Measurements from ENCODE around the gene VAV3. TPM values are rescaled to one million over a fixed set of nuclear protein-coding genes. Genes with fewer than 3 reads are reported as not detected.

VAV3 gene
- total RNA-seq, 2 experiments from 2014 or later, result 5.5 to 5.6 TPM

DNA sequence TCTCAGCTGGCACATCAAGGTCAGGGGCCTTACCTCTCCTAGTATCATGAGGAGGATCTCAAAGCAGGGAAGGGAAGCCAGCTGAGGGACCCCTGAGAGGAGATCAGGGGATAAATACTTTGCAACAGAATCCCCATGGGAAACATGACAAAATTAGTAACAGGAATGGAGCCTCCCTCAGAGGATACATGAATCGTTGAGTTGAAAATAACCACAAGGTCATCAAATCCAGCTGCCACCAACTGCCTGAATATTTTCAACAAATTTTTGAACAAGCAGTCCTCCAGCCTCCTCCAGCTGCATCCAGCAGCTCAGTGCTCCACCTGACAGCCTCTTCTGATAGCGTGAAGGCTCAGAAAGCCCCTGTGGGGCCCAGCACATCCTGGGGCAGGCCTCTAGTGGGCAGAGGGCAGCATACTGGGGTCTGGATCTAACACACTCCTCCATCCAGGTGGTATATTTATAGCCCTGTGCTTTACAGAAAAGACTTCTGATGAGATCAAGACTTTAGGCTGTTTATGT lies 419.9 kb downstream of the VAV3 start:
- CTCF ChIA-PET, result no interaction called here
- Histone ChIP-seq H3K36me3 (ENCODE audit: insufficient read depth, low read length) (no peaks in the 10 kb centered on the region), H3K27me3 (ENCODE audit: control insufficient read depth in 1 of 2, insufficient read depth in 2 of 2, low read length in 2 of 2) (peaks cover 0 to 4% of the 10 kb centered on the region in 2 experiments), H3K4me3 (ENCODE audit: low read length) (no peak overlapping the region), H3K4me1 (ENCODE audit: insufficient read depth, low read length) (no peaks in the 10 kb centered on the region), H3K9me3 (ENCODE audit: control insufficient read depth in 1 of 2, insufficient read depth in 1 of 2, low read length in 2 of 2) (no peaks in the 10 kb centered on the region), H3K27ac (ENCODE audit: low read depth in 1 of 2, low read length in 2 of 2) (no peak overlapping the region)
- DNase-seq (no peak), ATAC-seq (ENCODE audit: poor library complexity) (no peak)
- intact Hi-C loops (cut with DNase I, micrococcal nuclease), result no loop called here
- no peak overlapping the region for H3K27ac Mint-ChIP-seq
- POLR2A ChIA-PET, result no interaction called here
- H3K27me3 Mint-ChIP-seq, result peaks cover 5% of the 10 kb centered on the region
- no peak overlapping the region for H3K4me3 Mint-ChIP-seq
- no peaks in the 10 kb centered on the region for H3K36me3 Mint-ChIP-seq (ENCODE audit: low read depth)
- TF ChIP-seq, protein P1, sequence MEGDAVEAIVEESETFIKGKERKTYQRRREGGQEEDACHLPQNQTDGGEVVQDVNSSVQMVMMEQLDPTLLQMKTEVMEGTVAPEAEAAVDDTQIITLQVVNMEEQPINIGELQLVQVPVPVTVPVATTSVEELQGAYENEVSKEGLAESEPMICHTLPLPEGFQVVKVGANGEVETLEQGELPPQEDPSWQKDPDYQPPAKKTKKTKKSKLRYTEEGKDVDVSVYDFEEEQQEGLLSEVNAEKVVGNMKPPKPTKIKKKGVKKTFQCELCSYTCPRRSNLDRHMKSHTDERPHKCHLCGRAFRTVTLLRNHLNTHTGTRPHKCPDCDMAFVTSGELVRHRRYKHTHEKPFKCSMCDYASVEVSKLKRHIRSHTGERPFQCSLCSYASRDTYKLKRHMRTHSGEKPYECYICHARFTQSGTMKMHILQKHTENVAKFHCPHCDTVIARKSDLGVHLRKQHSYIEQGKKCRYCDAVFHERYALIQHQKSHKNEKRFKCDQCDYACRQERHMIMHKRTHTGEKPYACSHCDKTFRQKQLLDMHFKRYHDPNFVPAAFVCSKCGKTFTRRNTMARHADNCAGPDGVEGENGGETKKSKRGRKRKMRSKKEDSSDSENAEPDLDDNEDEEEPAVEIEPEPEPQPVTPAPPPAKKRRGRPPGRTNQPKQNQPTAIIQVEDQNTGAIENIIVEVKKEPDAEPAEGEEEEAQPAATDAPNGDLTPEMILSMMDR (IDR thresholded peaks at IDR 0.05), result no peak
- no peaks in the 10 kb centered on the region for H3K4me1 Mint-ChIP-seq (ENCODE audit: low read depth)
- no peaks in the 10 kb centered on the region for H3K9me3 Mint-ChIP-seq

DNA sequence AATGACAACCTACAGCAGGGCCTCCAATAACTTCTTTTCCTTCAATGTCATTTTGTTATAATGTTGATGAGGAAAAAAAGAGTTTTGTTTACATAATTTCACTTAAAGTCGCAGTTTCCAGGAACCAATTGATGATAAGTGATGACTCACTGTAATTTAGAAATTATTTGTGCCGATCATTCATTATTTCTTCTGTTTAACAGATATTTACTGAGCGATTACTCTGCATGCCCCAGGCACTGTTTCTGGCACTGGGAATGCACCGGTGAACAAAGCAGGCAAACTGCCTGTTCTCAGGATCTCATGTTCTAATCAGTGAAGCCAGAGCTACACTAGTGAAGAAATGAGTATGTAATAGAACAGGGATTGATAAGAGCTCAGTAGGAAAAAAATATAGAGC lies 420.7 kb downstream of the VAV3 start:
- Mint-ChIP-seq H3K9me3 (no peaks in the 10 kb centered on the region), H3K4me1 (ENCODE audit: low read depth) (no peaks in the 10 kb centered on the region), H3K4me3 (no peak overlapping the region), H3K27me3 (peaks cover 5% of the 10 kb centered on the region), H3K27ac (no peak overlapping the region), H3K36me3 (ENCODE audit: low read depth) (no peaks in the 10 kb centered on the region)
- ChIA-PET CTCF (no interaction called here), POLR2A (no interaction called here)
- Histone ChIP-seq H3K27ac (ENCODE audit: low read depth in 1 of 2, low read length in 2 of 2) (no peak overlapping the region), H3K4me1 (ENCODE audit: insufficient read depth, low read length) (no peaks in the 10 kb centered on the region), H3K36me3 (ENCODE audit: insufficient read depth, low read length) (no peaks in the 10 kb centered on the region), H3K4me3 (ENCODE audit: low read length) (no peak overlapping the region), H3K9me3 (ENCODE audit: control insufficient read depth in 1 of 2, insufficient read depth in 1 of 2, low read length in 2 of 2) (no peaks in the 10 kb centered on the region), H3K27me3 (ENCODE audit: control insufficient read depth in 1 of 2, insufficient read depth in 2 of 2, low read length in 2 of 2) (peaks cover 0 to 4% of the 10 kb centered on the region in 2 experiments)
- TF ChIP-seq, protein P1 (IDR thresholded peaks at IDR 0.05), result no peak
- intact Hi-C loops (cut with DNase I, micrococcal nuclease), result no loop called here
- ATAC-seq (ENCODE audit: poor library complexity) (no peak), DNase-seq (no peak)

DNA sequence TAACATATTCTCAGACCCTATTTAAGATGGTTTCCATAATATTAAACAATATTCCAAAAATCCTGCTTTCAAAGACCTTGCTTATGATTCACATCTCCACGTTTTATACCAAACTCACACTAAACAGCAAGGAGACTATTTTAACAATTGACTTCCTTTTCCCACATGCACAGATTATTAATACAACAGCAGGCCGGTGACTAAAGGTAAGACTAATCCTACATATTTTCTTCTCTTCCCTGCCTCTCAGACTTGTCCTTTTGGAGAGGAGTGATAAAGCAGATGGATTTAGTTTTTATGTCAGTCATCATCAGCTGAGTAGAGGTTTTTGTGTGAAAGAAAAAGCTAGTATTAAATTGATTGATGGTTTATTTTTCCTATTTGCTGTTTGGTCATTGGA lies 423.6 kb downstream of the VAV3 start:
- Mint-ChIP-seq H3K27ac (no peak overlapping the region), H3K27me3 (peaks cover 5% of the 10 kb centered on the region), H3K36me3 (ENCODE audit: low read depth) (no peaks in the 10 kb centered on the region), H3K9me3 (no peaks in the 10 kb centered on the region), H3K4me3 (no peak overlapping the region), H3K4me1 (ENCODE audit: low read depth) (no peaks in the 10 kb centered on the region)
- no peak overlapping the region for H3K4me3 ChIP-seq (ENCODE audit: low read length)
- TF ChIP-seq, protein P1 (IDR thresholded peaks at IDR 0.05), result no peak
- DNase-seq, result no peak
- no peaks in the 10 kb centered on the region for H3K9me3 ChIP-seq (ENCODE audit: control insufficient read depth in 1 of 2, insufficient read depth in 1 of 2, low read length in 2 of 2)
- H3K27ac ChIP-seq (ENCODE audit: low read depth in 1 of 2, low read length in 2 of 2), result no peak overlapping the region
- H3K27me3 ChIP-seq (ENCODE audit: control insufficient read depth in 1 of 2, insufficient read depth in 2 of 2, low read length in 2 of 2), result no peaks in the 10 kb centered on the region
- ChIA-PET CTCF (no interaction called here), POLR2A (no interaction called here)
- no peak for ATAC-seq (ENCODE audit: poor library complexity)
- no peaks in the 10 kb centered on the region for H3K36me3 ChIP-seq (ENCODE audit: insufficient read depth, low read length)
- H3K4me1 ChIP-seq (ENCODE audit: insufficient read depth, low read length), result no peaks in the 10 kb centered on the region
- intact Hi-C loops (cut with DNase I, micrococcal nuclease), result no loop called here

All from CD4-positive, alpha-beta T cell (primary cell).